HG03520 (cell line): ENCODE measurements around the gene PPP1R26.
"Not testable (repeated sequence)": the region's sequence is repeated elsewhere in the genome, so short reads cannot be mapped to it uniquely, and the experiment has no call there.

Experiments used
- ATAC-seq: cut with Tn5 transposase; IDR thresholded peaks from one replicate; pipeline ENCODE4 v1.9.1; 2021; ENCODE audit warnings: mild to moderate bottlenecking, moderate library complexity; ENCODE audit not compliant: unreplicated experiment

PPP1R26 gene

DNA sequence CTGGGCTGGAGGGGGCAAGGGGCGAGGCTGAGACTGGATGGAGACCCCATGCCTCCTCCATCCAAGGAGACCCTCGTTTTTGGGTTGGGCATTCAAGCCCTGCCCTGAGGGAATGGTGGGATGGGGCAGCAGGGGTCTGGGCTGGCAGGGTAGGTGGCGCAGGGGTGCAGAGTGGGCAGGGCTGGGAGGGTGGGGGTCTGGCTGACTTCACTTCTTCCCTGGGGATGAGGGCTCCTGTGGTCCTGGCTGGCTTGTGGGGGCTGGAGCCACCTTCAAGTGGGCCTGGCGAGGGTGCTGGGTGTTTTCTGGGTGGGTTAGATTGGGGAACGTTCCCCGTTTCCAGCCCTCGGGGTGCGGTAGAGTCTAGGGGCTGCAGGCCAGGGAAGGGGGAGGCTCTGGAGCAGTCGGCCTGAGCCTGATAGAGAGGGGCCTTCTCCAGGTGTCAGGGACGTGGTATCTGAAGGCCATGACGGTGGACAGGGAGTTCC, 42.1 kb downstream of the PPP1R26 start:
- ATAC-seq = no peak

DNA sequence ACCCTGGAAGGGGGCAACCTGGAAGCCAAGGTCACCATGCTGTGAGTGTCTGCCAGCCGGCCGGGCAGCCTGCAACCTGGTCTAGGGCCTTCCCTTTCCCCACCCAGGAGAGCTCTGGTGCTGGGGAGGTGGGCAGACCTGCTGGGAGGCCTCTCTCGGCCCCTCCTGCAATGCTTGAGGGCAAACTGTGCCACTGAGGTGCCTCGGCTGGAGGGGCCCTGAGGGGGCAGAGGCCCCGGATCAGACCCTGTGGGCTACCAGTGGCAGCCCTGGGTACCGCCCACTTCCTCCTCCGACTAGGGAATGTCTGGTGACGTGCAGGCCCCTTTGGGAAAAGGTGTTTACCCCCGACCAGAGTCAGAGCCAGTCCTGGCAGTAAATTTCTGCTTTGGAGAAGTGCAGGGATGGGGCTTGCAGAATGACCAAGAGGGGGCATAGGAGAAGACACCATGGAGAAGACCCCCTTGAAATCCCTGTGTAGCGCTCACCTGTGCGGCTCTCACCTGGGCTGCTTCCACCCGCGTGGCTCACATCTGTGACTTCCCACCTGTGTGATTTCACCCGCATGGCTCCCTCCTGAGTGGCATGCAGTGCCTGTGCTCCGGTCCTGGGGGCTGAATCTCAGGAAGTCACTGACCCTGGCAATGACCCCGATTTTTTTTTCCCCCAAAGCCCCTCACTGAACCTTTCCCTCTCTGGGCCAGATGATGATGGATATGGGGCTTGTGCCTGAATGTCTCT, 42.7 kb downstream of the PPP1R26 start:
- no peak for ATAC-seq

DNA sequence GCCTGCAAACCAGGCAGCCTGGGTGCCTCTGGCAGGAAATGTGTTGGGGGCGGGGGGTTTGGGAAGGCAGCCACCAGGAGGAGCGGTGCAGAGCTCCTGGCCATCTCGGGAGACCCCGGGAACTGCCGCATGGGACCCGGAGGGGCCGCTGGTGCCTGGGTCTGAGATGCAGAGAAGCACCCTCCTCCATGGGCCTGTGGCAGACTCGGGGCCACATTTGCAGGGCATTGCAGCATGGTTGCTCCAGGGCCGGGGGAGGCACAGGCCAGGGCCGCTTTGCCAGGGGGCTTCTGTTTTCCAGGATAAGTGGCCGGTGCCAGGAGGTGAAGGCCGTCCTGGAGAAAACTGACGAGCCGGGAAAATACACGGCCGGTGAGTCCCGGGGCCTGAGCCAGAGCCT, 43.3 kb downstream of the PPP1R26 start:
- no peak for ATAC-seq

DNA sequence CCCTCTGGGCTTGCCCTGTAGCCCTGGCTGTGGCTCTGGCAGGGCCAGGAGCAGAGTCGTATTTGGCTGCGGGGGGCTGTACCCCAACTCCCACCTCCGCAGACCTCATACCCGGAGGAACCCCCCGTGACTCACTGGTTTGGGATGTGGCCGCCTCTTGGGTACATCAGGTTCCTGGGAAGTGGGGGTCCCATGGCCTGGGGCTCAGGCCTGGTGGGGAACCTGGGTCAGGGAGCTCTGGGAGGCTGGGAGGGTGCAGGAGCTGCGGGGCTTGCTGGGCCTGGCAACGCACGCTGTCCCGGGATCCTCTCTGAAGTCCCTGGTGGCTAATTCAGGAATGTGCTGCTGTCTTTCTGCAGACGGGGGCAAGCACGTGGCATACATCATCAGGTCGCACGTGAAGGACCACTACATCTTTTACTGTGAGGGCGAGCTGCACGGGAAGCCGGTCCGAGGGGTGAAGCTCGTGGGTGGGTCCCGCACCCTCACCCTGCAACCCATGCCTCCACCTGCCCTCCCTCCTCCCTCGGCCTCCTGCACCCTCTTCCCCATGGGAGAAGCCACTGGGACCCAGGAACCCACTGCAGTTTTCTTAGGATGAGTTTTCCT, 44.0 kb downstream of the PPP1R26 start:
- no peak for ATAC-seq

DNA sequence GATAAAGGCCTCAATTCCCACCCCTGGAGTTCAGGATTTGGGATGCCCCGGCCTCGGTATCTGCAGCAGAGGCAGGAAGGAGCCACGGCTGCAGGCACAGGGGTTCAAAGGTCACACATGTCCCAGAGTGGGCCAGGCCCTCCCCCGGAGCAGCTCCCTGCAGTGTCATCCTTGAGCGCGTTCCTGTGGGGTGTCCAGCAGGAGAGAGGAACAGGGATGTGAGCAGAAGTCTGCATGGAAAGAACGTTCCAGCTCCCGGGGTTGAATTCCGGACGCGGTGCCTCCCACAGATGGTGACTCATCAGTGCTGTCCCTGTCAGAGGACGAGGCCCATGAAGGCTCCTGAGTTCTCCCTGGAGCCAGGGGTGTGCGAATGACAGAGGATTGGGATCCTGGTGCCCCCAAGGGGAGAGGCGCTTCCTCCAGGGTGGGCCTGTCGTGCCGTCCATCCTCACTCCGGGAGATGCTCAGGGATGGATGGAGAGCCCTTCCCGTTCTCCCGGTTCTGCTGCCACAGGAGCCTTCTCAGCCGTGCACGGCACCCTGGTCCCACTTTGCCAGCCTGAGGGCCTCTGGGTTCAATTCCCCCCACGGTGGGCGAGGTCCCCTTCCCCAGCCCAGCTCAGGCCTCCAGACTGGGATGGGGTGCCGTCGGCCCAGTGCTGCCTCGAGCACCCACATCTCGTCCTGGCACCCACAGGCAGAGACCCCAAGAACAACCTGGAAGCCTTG, 44.7 kb downstream of the PPP1R26 start:
- ATAC-seq = no peak

DNA sequence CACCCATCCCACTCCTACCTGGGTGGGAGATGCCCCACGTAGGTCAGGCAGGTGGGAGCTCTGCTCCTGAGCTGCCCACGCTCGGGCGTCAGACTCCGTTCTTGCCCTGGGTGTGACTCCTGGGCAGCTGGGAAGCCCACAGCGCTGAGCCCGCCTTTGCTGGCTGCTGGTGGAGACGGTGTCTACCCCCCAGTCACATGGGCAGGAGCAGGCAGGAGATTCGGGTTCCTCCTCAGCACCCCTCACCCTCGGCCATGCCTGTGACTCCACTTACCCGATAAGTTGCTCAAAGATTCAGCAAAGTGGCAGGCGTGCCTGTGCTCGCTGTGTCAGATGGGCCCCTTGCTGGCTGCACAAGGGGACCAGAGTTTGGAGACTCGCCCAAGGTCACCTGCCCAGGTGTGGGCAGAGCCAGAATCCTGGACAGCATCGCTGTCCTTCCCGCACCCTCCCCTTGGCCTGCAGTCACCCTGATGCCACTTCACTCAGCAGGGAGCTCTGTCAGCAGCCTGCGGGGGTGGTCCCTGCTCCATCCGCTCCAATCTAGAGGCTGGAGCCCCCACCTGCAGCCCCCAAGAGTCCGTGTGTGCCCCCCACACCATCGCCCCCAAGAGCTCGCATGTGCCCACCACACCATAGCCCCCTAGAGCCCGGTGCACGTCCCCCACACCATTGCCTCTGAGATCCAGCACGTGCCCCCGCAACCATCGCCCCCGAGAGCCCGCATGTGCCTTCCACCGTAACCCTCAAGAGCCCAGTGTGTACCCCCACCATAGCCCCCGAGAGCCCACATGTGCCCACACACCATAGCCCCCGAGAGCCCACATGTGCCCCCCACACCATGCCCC, 45.9 kb downstream of the PPP1R26 start:
- no peak for ATAC-seq

DNA sequence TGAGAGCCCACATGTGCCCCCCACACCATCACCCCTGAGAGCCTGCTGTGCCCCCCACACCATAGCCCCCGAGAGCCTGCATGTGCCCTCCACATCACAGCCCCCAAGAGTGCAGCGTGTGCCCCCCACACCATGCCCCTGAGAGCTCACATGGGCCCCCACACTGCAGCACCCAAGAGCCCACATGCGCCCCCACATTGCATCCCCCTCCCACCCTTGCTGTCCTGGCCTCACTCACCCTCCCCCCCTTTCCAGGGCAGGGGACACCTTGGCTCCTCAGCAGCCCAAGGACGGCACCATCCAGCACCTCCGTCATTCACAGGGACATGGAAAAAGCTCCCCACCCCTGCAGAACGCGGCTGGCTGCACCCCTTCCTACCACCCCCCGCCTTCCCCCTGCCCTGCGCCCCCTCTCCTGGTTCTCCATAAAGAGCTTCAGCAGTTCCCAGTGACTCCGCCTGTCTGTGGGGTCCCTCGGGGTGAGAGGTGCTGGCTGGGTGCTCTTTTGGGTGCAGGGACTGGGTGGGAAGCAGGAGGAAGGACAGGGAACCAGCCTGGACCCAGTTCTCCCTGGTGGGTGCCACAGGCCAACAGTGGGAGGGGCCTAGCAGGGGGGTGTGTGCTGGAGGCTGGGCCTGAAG, 46.6 kb downstream of the PPP1R26 start:
- ATAC-seq = no peak

DNA sequence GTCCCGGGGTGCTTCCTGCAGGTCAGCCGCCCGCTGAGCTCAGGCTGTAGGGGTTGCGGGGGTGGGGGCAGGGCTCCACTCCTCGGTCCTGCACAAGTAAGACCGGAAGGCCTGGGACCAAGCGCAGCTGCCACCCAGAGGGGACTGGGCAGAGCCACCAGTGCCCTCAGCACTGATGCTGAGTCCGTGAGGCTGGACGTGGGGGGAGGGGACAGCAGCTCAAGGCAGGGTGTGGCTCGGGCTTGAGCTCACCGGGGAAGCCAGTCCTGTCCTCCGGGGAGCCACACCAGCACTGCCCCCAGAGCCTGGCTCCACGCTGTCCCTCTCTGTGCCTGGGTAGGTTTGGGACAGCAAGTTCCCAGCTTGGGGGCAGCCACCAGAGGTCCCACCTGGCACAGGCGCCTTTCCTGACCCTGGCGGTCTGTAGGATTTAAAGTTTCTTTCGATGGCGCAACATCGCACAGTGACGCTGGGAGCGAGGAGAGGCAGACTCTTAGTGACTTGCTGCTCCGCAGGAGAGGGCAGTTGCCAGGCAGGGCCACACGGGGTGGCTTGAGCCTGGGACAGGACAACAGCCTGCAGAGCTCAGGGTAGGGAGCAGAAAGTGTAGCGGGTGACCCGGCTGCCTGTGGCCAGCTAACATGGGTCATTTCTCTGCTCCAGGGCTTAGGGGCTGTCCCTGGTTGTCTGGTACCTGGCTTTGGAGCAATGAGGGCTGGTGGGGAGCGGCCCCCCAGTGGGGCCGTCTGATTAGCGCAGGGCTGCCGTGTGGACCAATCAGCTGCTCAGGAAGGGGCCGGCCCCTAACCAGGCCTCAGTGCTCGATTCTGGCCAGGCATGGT, 47.4 kb downstream of the PPP1R26 start:
- no peak for ATAC-seq

DNA sequence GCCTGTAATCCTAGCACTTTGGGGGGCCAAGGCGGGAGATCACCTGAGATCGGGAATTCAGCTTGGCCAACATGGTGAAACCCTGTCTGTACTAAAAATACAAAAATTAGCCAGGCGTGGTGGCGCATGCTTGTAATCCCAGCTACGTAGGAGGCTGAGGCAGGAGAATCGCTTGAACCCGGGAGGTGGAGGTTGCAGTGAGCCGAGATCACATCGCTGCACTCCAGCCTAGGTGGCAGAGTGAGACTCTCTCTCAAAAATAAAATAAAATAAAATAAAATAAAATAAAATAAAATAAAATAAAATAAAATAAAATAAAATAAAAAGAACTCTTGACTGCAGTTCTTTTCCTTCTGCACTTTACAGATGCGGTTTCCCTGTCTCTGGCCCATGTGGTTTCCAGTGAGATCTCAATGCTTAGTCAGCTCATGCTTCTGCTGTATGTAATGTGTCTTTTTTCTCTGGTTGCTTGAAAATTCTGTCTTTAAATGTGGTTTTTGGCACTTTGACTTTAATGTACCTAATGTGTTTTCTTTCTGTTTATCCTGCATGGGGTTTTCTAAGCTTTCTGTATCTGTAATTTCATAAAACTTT, 49.4 kb downstream of the PPP1R26 start:
- ATAC-seq = not testable (repeated sequence)

DNA sequence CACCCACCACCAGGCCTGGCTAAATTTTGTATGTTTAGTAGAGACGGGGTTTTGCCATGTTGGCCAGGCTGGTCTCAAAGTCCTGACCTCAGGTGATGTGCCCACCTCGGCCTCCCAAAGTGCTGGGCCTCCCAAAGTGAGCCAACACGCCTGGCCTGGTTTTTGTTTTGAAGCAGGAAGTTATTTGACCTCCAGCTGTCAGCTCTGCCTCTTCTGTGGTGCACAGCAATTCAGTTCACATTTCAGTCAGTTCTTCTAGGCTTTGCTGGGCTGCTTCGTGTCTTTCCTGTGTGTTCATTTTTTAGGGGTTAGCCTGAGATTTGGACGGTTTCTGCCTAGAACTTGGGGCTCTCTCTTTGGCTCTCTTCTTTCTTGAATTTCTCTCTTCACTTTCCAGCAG, 50.6 kb downstream of the PPP1R26 start:
- no peak for ATAC-seq

DNA sequence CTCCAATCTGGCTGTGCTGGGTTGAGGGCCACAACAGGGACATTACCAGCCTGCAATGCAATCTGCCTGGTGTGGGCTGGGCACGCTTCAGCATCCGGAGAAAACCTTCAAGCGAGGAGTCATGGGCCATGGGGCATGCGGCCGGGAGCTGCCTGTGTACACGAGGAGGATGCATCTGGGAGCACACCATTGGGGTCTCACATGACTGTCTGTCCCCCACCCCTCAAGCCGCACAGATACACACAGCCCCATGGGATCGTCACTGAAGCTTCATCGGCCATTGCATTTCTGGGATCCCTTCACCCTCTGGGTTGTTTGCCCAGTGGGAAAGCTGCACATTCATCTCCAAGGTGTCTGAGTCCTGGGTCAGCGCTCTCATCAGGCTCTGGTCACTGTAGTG, 51.5 kb downstream of the PPP1R26 start:
- ATAC-seq = no peak

DNA sequence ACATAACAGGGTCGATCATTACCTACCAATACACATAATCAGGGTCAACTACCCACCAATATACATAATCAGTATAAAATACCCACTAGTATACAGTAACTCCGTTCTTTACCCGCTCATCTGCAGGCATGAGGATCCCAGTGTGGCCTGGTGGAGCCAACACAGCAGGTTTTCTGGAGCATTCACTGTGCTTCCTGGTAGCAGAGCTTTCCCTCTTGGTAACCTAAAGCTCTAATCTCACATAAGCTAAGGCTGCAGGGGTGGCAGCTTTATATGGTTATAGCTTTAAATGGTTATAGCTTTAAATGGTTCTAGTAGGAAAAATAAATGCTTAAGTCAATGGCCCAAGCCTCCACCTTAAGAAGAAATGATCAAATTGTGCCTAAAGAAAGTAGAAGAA, 53.5 kb downstream of the PPP1R26 start:
- ATAC-seq = no peak

DNA sequence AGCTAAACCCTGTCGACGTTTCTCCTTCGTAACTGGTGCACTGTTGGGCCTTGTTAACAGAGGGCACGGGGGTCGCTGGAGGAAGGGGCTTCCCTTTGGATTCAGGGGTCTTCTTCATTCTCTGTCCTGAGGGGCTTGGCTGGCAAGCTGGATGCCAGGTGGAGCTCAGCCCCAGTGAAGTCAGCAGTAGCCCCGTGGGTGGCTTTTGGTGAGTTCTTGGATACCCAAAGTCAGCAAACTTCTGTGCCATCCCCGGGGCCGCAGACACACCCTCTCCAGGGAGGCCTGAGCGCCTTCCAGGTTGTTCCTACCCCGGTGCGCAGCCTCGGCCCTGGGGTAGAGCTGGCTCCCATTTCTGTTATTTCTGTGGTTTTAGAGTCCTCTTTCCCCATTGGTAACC, 54.1 kb downstream of the PPP1R26 start:
- ATAC-seq = no peak

DNA sequence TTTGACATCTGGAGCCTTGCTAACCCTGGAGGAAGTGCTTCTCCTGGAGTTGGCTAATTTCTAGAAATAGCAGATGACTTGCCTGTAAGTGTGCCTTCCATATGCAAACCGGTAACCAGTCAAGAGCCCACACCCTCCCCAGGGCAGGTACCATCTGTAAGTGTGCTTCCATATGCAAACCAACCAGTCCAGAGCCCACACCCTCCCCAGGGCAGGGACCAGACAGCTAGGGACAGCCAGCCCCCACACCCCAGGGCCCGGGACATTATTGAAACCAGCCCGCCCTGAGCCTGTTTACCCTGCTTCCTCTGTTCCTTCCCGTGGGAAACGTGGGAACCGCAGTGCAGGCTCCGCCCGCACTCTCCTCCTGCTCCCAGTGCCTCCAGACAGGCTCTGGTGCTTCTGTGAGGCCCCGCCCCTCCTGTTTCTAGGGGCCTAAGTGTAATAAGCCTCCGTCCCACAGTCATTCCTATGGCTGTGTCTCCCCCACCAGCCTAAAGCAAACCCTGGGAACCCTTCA, 54.7 kb downstream of the PPP1R26 start:
- ATAC-seq = not testable (repeated sequence)

DNA sequence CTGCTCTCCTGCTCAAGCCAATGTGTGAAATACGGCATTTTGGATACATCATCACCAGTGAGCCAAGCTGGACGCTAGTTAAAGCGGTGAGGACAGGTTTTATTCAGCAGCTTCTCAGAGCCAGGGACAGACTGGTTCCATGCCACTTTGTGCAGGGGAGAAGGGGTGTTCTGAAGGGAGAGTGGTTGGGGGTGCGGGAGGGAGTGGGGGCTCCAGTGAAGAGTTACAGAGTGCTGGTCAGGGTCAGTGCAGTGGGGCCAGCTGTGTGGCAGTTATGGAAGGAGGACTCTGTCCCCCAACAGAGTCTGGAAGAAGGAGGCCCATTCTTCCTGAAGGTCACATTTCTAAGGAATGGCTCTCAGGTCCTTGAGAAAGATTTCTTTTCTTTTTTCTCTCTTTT, 55.2 kb downstream of the PPP1R26 start:
- not testable (repeated sequence) for ATAC-seq

DNA sequence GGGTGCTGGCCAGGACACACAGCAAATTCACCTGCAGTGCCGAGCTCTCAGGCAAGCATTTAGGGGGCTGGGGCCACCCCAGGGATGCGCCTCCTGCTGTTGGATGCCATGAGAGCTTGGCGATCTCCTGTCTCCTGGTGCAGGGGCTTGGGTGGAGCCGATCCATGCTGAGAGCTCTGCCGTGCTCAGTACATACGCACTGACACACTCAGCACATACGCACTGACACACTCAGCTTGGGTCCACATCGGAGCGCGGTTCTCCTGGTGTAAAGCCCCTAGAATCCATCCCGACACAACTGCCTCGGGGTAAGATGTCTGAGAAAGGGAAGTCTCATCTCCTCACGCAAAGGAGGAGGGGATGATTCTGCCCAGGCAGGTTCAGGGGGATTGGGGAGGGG, 56.0 kb downstream of the PPP1R26 start:
- not testable (repeated sequence) for ATAC-seq

DNA sequence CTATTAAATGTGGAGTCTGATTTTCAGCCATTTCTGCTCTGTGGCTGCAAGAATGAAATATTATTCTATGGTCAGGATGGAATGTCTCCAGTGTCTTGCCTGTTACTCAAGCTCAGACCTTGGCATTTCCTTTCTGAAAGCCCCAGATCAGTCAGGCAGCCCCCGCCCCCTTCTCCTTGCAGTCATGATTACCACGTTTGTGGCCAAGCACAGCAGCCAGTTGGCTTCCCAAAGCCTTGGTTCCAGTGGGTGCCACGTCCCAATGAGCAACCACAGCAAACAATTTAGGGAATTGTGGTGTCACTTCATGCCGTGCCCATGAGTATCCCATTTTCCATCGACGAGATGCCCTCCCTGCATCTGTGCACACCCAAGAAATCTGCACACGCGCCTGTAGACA, 56.6 kb downstream of the PPP1R26 start:
- ATAC-seq = no peak
